Renal cortex interstitium (tissue), 11 donors: Measurements from ENCODE around the gene MTFMT. TPM values are rescaled to one million over a fixed set of nuclear protein-coding genes. Genes with fewer than 3 reads are reported as not detected.
"Not testable (repeated sequence)": the region's sequence is repeated elsewhere in the genome, so short reads cannot be mapped to it uniquely, and the experiment has no call there.

ENCODE experiments used
- DNase-seq, 11 donors: peaks; one replicate each; pipeline ENCODE4 v3.0.0-alpha.2; 2013; ENCODE audit warnings: low read depth in 9 of 11, low spot score in 4 of 11; ENCODE audit errors: extremely low read depth in 1 of 11
- polyA plus RNA-seq, 3 donors: library from polyadenylated mRNA; unstranded; fragments of 120-200 nt; gene quantifications; one replicate each; pipeline ENCODE4 v1.2.1, GENCODE V29; 2013; ENCODE audit not compliant: insufficient read length in 3 of 3

MTFMT gene
- polyA plus RNA-seq, 3 donors: 14.3 to 19.4 (median 15.7) TPM

DNA sequence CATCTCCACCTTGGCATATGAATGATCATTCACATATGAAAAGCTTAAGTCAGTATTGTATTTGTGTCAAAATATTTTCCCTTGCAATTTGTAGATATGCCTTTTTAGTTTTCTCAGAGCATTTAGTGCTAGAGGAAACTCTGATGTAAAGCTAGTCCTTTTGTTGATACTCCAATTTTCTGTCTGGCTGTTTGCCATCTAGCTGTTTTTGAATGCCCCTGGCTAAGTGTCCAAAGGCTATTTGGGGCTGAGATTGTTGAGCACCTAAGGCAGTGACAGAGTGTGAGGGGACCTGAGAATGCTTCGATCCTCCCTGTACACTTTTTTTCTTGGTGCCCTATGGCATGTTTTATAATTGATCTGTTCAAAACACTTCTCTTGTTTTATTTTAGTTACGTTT, 18.8 kb upstream of the MTFMT start:
- no peak for DNase-seq

DNA sequence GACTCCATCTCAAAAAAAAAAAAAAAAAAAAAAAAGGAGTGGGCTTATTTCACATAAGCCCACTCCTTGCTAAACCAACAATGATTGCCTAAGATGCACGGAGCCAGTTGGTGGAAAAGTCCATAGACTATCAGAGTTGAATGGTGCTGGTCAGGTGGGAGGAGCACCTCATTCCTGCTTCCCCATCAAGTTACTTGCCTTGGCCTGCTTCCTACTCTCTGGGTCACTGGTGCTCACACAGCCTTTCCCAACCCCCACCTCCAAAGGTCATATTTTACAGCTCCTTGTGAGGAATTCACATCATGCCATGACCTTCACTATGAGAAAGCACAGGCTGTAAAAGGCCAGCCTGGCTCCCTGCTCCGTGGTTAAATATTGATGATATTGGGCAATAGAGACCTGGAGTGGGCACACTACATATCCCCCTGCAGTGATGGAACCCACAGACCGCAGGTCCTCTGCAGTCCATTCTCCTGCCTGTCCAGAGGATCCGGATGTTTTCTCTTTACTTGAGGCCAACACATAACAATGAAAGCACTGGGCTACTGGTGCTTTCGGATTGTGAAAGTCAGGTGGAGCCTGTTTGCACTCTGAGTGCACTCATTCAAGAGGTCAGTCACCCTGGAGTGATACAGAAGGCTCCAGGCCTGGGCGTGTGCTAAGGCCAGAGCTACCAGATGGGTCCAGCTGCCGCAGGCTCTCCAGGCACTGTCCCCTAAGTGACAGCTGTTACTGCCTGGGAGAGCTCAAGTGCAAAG, 15.5 kb upstream of the MTFMT start, which contains the start of gene SLC51B:
SLC51B (plus strand) TSS at position 664 of the 758 bp plus-strand sequence. CDS start 4,618 bp downstream, outside the sequence.
- peak in 1 of 11 donors; percentile 61 for DNase-seq

DNA sequence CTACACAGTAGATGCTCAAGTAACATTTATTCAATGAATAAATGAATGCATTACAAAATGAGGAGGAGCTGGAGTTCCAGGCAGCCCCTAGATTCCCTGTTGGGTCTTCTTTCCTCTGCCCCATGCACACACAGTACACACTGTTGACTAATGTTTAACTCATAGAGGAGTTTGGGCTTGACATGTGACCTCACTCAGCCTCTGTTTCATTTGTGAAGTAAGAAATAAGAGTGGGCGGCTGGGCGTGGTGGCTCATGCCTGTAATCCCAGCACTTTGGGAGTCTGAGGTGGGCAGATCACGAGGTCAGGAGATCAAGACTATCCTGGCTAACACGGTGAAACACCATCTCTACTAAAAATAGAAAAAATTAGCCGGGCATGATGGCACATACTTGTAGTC, 14.8 kb upstream of the MTFMT start:
- DNase-seq: peak in 1 of 11 donors; percentile 58

DNA sequence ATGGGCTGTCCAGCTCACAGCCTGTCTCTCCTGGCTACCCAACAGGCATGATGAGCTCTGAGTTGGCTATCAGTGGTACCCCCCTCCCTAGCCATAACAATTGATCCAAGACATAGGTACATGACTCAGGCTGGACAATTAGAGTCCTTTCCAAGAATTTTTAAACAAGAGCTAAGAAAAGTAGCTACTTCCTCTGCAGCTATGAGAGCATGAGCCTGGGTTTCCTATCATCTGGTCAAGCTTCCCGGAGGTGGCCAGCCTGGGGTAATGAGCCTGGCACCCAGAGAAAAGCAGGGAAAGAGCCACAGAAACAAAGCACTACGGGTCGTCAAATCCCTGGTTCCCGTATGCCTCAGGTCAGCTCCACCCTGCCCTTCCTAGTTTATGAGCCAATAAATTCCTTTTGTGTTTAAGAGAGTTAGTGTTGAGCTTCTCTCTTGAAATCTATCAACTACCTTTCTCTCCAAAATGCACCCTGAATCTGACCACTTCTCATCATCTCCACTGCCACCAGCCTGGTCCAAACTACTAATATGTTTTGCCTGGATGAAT, 13.4 kb upstream of the MTFMT start:
- no peak for DNase-seq

DNA sequence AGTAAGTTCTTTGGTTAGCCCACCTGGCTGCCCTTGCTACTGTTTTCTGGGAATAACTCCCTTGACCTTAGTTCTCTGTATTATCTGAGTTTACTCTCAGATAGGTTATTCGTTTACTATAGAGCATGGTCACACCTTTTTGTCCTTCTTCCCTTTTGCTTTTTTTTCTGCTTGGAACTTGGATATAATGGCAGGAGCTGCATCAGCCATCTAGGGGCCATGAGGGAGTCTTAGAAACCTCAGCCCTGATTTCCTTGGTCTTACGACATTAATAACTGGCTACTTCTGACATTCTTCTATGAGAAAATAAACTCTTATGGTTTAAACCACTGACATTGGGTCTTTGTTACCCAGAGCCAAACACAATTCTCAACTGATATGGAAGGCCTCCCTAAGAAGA, 12.3 kb upstream of the MTFMT start:
- DNase-seq: no peak

DNA sequence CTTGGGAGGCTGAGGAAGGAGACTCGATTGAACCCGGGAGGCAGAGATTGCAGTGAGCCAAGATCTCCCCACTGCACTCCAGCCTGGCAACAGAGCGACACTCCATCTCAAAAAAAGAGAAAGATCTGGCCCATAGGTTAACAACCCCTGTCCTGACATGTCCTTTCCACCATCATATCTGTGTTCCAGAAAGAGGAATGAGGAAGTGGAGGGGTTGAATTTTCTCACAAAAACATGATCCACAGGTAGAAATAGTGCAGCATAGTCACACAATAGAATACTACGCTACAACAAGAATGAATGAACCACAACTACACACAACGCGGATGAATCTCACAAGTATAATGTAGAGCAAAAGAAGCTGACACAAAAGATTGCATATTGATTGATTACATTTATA, 11.0 kb upstream of the MTFMT start:
- DNase-seq: no peak

DNA sequence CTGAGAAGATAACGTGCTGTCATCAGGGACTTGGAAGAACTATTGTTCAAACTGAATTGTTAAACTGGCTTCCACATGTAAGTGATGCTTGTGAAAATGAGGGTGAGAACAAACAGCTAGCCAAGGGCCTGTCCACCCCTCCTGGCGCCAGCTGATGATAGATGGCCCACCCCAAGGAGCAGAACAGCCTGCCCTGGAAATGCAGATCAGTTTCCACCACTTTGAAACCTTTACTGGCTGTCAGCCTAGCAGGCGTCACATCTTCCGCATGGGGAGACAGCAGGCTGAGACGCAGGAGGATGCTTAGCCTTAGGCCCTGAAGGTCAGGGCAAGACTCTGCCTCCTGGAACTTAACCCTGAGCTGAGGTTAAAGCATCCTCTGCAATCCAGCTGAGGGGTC, 9.4 kb upstream of the MTFMT start:
- DNase-seq: no peak

DNA sequence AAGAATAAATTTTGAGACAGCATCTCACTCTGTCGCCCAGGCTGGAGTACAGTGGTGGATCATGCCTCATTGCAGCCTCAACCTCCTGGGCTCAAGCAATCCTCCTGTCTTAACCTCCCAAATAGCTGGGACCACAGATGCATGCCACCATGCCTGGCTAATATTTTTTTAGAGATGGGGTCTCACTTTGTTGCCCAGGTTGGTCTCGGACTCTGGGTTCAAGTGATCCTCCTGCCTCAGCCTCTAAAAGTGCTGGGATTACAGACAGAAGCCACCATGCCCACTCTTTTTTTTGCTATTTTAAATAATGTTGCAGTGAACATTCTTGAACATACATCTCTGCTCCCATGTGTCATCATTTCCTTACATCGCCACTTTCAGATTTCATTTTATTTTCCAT, 9.0 kb upstream of the MTFMT start:
- no peak for DNase-seq

DNA sequence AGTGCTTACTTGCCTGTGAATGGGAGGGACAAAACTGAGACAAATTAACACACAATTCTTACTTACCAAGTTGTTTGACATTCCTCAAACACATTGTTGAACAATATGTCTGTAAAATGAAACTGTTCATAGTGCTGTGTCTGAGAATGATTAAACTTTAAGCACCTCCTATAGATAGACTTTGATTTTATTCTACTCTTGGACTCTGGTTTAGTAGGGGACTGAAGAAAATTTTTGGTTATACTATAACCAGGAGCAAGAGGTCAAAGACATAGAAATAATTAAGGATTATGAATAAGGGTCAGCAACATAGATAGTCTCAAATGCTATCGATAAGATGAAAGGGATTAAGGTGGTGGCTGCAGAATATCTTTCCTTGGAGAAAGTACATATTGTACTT, 7.9 kb upstream of the MTFMT start:
- no peak for DNase-seq

DNA sequence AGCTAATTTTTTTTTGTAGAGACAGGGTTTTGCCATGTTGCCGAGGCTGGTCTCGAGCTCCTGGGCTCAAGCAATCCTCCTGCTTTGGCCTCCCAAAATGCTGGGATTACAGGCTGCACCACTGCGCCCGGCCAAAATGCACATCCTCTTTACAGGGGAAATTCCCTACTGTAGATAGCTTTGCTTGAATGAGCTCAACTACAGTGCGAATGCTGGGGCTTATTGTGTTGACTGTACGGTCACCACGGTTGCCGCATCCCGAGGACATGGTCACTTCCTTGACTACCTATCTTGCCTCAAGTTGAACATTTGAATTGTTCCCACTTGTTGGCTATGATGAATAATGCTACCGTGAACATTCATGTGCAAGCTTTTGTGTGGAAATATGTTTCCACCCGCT, 5.3 kb upstream of the MTFMT start:
- DNase-seq: no peak

DNA sequence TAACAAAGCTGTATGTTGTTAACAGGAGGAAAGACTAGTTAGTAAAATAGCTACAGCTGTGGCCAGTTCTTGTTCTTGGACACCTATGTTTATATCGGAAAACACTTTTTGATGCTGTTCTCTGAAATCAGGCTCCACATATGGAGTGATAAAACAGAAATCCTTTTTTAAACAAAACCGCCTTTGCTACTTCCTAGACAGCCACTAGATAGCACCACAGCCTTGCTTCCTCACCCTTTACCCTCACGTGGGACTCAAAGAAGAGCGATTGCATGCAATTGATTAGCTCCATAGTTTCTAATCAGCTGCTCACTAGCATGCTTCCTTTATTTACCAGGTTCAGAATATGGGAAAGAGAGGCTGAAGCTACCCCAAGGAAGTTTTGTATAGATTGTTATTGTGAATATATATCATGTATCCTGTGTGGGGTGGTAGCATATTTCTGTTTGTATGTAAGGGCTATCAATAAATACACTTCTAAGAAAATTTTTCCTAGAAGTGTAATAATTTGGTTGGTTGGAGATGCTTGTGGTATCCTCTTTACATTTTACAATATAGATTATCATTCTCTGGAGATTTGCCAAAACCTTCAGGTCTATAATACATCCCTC, 4.3 kb upstream of the MTFMT start:
- DNase-seq: no peak

DNA sequence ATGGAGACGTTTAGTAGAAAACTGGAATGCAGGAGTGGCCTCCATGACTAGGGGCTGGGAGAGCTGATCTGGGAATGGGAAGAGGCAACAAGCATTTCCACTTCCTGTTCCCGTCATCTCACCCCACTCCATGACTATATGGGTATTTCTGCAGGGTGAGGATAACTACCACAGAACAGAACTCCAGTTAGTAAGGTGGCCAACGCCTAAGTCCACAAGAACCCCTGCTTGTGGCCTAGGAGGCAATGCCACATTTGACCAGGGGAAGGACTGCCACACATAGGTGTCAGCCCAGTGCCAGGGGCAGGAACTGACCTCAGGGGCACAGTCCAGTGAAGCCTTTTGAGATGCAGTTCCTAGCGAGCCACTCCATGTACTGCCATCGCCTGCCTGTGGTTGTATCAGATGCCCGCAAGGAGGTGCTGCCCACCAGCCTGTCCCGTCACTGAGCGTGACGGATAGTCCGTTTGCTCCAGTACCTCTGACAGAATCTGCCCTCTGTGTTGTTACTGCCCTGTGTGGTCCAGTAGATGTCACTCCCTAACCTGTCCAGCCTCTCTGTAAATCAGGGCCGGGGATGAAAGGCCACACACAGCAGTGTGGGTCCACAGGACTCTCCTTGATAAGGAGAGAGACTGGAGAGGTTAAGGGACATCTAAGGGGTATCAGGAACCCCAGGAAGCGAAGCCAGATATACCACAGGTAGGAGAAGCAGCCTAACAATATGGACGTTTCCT, 3.5 kb upstream of the MTFMT start:
- peak in 1 of 11 donors; percentile 80 for DNase-seq

DNA sequence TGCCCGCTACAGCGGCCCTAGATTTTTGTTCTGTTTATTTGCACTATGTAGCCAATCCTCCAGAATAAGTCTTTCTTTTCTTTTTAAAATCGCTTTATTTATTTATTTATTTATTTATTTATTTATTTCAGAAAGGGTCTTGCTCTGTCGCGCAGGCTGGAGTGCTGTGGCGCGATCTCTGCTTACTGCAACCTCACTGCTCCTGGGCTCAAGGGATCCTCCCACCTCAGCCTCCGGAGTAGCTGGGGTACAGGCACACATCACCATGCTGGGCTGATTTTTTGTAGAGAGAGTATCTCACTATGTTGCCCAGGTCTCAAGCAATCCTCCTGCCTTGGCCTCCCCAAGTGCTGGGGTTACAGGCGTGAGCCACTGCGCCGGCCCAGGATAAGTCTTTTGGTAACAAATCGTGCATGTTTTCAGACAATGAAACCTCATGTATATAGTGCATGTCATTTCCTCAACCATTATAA, 333 bp upstream of the MTFMT start:
- DNase-seq: no peak

DNA sequence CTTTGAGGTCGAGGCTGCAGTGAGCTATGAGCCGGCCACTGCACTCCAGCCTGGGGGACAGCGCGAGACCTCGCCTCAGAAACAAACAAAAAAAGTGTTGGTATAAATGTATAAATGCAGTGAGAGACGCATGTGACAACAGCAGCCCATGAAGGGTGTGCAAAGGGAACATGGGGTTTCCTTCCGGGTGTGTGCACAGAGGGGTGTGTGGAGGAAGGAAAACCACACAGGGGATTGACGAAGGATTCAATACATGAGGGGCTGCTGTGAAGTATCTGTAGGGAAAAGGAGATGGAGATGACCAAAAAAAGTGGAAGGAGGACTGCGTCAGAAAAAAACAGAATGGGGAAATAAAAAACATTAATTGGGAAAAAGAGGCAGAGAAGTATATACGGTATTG, 1.1 kb downstream of the MTFMT start:
- no peak for DNase-seq

DNA sequence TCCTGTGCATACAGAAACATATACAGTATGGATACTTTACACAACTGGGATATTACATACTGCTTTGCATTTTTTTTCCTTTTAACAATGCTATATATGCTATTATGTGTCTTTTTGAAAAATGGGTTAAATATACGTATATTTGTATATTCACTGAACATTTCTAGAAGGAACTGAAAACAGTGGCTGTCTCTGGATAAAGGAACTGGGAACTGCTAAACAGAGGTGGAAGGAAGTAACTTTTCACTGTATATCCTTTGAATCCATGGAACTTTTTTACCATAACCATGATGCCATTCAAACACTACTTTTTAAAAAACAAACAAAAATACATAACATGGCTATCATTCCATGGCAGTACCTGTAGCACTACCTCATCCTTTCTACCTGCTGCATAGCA, 1.8 kb downstream of the MTFMT start:
- DNase-seq: no peak

DNA sequence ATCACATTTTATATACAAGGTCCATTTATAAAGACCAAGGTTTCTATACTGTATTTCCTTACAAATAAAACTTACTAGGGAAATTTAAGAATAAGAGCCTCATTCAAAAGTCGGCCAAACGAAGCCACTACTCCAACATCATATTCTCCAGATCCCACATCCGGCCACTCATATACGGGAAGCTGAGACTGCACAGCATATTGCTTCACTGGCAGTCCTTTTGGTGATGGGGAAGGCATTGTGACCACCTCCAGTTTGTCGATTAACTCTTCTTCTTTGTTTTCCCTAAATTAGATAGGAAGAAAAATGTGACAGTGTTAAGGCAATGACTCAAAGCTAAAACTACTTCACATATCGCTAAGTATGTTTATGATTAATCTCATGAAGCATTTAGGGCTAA, 2.7 kb downstream of the MTFMT start:
- no peak for DNase-seq

DNA sequence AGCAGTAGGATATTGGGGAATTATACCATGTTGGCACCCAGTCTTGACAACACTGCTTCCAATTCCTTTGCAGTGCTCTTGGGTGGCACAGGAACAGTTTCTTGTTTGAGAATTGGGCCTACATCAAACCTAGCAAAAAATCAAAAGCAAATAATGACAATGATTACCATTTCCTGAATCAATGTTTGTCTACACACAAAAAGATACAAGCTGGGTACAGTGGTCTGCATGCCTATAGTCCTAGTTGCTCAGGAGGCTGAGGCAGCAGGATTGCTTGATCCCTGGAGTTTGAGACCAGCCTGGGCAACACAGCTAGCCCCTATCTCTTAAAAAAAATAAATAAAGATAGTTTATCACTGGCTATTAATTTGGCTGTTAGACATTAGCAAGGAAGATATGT, 8.0 kb downstream of the MTFMT start:
- no peak for DNase-seq

DNA sequence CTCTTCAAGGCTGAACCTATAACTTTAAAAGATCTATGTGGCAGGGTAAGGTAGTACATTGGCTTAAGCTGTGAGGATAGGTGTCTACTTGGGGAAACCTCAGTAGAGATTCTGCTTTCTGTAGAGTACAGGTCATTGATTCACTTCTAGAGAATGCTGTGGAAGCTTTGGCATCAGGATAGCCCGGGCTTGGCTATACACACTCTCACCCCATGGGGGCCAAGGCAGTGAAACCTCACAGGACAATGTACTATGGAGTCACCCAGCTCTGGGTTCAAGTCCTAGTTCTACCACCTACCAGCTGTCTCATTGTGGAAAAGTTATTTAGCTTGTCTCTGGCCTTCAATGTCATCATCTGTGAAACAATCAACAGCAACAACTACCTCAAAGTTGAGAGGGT, 9.0 kb downstream of the MTFMT start:
- DNase-seq: no peak

DNA sequence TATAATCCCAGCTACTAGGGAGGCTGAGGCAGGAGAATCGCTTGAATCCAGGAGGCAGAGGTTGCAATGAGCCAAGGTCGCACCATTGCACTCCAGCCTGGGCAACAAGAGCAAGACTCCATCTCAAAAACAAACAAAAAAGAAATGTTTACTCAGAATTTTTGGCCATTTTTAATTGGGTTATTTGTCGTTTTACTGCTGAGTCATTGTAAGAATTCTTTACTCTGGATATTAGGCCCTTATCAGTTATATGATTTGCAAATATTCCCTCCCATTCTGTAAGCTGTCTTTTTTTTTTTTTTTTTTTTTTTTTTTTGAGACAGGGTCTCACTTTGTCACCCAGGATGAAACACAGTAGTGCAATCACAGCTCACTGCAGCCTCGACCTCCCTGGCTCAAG, 18.2 kb downstream of the MTFMT start:
- not testable (repeated sequence) for DNase-seq

DNA sequence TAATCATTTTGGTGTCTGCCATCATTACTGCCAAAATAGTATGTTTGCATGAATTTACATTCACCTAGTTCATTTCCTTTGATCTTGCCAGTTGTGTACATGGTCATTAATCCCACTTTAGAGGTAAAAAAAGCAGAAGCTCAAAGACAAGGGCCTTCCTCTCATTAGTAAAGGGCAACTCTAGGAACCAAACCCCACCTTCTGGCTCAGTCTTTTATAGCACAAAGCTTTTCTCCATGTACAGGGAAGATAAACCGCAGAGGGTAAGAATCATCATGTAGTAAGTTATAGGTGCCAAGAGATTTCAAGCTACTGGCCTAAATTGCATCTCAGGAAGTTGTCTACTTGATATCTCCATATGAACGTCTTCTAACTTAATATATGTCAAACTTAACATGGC, 20.5 kb downstream of the MTFMT start:
- no peak for DNase-seq
